Activated CD4-positive, CD25-positive, alpha-beta regulatory T cell treated with anti-CD3 and anti-CD28 coated beads, Interleukin-2, amount 50 U/mL, for 16 hours (primary cell): ENCODE data around the gene YWHAE.
A peak's percentile ranks its signal among the peaks of the same experiment; 100 is the strongest.
"Not testable (repeated sequence)": the region's sequence is repeated elsewhere in the genome, so short reads cannot be mapped to it uniquely, and the experiment has no call there.

Experiments
- DNase-seq: peaks from one replicate; pipeline ENCODE4 v3.0.0-alpha.2; 2020; ENCODE audit warnings: low read depth, low spot score

The YWHAE gene

DNA sequence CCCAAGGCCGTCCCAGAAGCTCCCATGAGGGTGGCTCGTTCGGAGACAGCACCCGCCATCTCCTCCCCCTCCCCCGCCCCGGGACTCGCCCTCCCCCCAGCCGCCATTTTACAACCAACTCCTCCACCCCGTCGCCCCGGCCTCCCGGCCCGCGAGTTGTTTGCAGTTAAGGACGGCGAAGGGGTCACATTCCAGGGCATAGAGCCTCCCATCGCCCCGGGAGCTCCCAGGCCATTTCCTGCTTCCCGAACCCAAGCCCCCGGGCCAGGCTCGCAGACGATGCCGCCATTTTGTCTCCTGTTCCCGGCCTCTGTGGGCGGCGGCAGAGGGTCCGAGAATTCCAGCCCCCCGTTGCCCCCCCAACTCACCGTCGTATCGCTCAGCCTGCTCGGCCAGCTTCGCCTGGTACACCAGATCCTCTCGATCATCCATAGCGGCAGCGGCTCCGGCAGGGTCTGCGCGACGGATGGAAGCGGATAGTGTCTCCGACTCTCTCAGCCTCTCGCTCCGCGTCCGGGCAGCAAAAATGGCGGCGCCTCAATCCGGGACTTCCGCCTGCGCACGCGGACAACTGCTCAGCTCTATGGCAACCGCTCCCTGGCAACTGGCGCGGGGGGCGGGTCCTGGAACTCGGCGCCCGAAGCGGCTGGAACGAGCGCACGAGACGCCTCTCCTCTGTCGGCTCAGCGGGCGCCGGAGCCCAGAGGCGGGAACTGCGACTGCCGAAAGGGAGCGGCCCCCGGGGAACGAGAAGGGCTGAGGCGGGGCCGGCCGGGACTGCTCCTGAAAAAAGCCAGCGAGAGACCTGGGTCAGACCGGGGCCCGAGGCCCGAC, at the start of gene YWHAE:
YWHAE (minus strand) TSS at position 544 of the 834 bp plus-strand sequence; CDS start at position 432, 112 bp downstream.
- DNase-seq = peak; percentile 93

DNA sequence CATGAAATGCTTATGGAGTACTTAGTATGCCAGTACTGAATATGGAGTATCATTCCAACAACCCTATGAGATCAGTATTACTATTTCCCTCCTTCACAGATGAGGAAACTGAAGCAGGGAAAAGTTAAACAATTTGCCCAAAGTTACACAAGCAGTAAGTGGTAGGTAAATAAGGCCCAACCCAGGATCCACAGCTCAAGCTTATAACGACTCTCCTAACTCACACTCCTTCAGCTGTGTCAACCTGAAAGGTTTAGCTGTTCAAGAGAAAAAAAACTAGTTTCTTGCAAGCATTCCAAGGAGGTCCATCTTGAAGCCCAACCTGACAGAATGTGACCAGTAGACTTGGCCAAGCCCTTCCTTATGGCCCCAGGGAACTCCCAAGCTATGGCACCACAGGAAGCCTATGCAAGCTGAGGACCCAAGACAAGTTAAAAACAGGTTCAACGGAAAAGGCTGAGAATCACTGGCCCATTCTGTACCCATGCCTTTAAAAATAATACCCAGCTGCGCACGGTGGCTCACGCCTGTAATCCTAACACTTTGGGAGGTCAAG, 49.5 kb upstream of the YWHAE start:
- no peak for DNase-seq

DNA sequence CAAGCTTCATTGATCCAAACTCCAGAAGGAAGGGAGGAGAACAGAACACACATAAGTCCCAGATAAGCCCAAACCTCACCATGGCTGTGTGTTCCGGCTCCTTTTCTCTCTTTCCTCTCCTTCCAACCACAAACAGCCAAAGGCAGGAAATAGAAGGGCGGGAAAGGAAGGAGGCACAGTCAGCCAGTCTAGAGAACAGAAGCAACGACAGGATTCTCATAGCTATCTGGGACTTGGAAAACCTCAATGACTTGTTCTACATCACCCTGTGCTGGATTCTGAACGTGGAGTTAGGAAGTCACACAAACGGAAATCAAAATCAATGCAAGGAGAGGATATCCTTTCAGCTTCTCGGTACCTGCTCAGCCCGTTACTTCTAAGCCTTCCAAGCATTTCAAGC, 47.0 kb upstream of the YWHAE start:
- no peak for DNase-seq

DNA sequence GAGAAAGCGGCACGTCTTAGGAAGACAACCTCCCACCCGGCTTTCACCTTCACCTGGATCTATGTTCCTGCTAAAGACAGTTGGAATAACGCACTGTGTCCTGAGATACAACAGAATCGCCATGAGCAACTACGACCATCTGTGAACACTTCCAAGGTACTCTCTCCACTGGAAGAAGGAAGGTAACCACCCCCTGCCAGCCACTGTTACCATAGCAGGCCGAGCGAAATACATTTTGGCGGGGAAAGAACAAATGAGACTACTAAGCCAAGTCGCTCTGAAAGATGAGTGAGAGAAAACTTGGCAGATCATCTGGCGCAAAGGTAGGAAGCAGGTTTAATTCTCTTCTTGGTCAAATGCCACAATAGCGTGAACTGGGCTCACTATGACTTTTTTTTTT, 46.2 kb upstream of the YWHAE start:
- no peak for DNase-seq

DNA sequence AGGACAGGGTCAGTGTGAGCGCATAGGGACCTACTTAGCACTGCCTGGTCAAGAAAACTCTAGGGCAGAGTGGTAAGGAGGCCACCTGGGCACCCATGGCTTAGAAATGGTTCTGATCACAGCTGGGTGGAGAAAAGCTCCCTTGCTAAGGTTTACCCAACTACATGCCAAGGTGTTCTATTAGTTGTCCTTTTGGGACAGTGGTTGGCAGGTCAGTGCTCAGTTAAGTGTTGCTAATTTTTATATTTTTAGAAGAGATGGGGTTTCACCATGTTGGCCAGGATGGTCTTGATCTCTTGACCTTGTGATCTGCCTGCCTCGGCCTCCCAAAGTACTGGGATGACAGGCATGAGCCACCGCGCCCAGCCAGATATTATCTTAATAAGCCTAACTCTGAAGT, 45.7 kb upstream of the YWHAE start:
- not testable (repeated sequence) for DNase-seq

DNA sequence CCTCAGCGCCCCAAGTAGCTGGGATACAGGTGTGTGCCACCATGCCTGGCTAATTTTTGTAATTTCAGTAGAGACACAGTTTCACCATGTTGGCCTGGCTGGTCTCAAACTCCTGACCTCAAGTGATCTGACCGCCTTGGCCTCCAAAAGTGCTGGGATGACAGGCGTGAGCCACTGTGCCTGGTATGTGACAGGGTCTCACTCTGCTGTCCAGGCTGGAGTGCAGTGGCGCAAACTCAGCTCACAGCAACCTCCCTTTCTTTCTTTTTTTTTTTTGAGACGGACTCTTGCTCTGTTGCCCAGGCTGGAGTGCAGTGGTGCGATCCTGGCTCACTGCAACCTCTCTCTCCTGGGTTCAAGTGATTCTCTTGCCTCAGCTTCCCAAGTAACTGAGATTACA, 42.7 kb upstream of the YWHAE start:
- DNase-seq = not testable (repeated sequence)

DNA sequence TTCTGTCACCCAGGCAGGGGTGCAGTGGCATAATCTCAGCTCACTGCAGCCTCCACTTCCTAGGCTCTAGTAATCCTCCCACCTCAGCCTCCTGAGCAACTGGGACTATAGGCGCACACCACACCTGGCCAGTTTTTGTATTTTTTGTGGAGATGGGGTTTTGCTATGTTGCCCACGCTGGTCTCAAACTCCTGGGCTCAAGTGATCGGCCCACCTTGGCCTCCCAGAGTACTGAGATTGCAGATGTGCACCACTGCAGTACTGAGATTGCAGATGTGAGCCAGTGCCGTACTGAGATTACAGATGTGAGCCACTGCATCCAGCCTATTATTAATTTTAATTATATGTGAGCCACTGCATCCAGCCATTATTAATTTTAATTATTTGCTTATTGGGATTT, 42.2 kb upstream of the YWHAE start:
- no peak for DNase-seq

DNA sequence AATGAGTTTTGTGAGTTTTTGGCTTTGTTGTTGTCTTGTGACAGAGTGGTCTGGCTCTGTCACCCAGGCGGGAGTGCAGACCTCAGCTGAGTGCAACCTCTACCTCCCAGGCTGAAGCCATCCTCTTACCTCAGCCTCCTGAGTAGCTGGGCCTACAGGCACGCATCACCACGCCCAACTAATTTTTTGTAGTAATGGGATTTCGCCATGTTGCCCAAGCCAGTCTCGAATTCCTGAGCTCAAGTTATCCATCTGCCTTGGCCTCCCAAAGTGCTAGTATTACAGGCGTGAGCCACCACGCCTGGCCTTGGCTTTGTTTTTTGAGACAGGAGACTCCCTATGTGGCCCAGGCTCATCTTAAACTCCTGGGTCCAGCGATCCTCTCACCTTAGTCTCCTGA, 40.9 kb upstream of the YWHAE start:
- DNase-seq = no peak

DNA sequence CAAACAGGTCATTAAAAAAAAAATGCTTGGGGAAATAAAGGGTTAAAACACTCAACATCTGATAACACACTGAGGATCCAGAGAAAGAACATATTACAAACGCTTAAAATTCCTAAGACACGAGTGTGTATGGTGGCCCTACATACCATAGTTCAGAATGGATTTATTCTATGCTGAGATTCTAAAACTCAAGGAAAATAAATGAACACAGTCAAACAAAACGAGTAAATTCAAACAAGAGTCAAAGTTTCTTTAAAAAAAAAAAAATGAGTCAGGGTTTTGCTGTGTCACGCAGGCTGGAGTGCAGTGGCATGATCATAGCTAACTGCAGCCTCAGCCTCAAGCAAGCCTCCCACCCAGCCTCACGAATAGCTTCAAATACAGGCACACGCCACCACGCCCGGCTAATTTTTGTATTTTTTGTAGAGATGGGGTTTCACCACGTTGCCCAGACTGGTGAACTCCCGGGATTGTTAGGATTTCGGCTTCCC, 38.6 kb upstream of the YWHAE start:
- no peak for DNase-seq

DNA sequence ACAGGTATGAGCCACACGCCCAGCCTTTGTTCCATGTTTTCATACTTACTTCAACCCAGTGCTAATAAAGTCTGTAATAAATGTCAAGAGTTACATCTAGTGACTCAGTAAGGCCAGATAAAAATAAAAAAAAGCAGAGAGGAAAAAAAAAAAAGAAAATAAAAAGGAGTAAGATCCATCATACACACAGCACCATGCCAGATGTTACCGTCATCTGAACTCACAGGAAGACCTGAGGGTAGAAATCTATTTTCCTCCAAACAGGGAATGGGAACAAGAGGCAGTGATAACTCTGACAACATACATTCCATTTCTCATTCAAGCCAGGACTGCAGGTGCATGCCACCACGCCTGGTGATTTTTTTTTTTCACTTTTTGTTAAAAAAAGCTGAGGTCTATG, 35.3 kb upstream of the YWHAE start:
- no peak for DNase-seq

DNA sequence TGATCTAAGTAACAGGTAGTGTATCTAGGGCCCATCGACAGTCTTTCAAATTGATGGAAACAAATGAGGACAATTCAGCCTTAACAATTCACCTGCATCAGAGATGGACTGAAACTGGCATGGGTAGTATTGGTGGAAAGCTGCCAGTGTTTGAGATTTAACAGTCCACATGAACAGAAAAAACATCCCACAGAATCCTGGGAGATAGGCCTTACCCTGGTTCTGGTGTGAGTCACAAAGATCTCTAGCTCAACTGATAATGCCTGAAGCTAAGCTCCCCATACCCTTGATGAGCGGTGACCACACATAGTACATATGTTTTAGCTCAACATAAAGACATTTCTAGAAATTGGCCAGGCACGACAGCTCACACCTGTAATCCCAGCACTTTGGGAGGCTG, 34.1 kb upstream of the YWHAE start:
- no peak for DNase-seq

DNA sequence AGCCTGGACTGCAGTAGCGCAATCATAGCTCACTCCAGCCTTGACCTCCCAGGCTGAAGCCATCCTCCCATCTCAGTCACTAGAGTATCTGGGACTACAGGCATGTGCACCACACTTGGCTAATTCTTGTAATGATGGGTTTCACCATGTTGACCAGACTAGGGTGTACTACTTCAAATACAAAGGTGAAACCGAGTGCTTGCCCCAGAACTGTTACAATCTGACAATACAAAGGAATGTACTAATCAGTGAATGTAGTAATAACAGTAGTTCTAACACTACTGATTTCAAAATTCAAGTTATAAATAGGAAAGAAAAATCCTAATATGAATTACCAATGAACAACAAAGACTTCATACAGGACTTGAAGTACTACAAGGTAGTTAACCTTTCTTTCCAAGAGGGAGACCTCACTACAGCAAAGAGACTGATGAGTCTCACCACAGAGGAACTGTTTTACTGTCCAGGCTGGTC, 31.6 kb upstream of the YWHAE start:
- no peak for DNase-seq

DNA sequence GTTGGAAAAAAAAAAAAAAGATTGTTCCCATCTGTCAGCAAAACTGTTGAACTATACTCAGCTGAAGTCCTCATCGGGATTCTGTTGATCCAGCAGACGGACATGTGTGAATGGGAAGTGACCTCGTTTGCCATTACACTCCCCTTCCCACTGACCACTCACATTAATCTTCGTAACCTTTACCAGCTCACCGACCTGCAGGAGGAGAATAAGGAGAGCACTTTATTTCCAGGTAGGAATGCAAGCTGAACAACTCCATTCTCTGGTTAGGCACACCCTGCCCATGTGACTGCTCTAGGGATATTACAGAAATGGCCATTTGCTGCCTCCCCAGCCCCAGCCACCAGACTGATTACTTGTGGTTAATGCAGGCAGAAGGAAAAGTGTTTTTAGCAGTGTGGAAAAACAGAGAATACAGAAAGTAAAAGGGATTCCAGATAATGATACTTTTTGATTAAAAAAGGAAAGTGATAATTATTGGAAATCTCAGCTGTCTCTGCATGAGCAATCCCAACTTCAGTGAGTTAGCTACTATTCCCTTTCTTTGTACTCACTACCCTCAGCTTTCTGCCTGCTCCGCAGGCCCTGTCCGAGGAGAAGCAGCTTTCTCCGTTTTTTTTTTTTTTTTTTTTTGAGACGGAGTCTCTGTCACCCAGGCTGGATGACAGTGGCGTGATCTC, 23.6 kb upstream of the YWHAE start:
- DNase-seq = no peak

DNA sequence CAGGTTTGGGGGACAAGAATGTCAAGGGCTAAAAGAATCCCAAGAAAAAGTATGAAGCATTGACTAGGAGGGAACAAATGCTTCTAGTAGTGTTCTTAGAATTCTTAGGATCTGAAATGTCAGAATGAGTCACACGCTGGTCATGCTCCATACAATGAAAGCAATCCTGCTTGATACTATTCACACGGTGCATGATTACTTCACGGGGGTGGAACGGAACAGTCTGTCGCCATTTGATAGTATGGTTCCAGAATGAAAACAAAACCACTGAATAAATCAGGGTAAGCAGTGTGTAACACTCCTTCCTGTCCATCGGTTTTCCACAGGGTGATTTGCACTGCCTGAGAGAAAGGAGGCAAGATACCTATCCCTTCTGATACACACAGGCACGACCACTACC, 22.9 kb upstream of the YWHAE start:
- DNase-seq = no peak

DNA sequence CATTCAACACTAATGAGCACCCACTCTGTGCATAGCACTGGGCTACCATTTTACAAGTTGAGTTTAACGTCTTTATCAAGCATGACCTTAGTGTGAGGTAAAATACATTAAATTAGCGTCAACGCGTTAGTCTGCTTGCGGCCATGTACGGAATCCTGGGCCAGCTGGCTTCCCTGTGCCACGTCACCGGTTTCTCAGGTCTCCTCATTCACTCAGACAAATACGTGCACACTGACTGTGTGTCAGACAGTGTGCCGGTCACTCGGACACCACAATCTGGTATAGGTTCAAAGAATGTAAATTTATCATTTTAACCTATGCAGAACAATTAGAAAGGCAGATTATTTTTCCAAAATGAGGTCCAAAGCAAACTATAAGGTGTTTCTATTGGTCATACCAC, 21.4 kb upstream of the YWHAE start:
- no peak for DNase-seq

DNA sequence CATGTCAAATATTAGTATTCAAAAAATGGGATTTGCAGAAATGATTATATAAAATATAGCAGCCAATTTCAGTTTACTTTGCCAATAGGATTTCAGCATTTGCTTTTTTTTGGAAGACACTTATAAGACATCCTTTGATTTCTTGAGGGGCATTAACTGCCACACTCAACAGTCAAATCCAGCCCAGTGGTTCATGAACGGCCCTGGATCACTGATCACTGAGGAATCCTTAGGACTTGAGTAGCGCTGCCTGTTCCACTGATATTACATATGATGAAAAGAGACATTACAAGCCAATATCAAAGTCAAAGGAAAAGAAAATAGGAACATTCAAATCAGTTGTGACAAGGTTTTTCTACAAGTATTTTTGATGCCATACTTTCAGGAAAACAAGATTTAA, 21.0 kb upstream of the YWHAE start:
- no peak for DNase-seq

DNA sequence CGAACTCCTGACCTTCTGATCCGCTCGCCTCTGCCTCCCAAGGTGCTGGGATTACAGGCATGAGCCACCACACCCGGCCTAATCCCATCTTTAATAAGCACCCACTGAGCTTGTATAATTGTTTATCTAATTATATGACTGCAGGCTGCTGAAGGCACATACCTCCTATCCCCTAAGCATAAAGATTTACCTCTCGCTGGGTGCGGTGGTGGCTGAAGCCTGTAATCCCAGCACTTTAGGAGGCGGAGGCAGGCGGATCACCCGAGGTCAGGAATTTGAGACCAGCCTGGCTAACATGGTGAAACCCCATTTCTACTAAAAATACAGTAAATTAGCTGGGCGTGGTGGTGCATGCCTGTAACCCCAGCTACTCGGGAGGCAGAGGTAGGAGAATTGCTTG, 20.1 kb upstream of the YWHAE start:
- DNase-seq = no peak

DNA sequence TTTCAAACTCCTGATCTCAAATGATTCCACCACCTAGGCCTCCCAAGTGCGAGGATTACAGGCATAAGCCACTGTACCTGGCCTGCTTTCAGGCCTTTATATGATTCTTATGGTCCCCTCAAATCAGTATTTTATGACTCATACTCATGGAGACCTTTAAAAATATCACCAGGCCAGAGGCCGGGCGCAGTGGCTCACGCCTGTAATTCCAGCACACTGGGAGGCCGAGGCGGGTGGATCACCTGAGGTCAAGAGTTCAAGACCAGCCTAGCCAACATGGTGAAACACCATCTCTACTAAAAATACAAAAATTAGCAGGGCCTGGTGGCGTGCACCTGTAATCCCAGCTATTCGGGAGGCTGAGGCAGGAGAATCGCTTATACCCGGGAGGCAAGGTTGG, 18.5 kb upstream of the YWHAE start:
- DNase-seq = not testable (repeated sequence)

DNA sequence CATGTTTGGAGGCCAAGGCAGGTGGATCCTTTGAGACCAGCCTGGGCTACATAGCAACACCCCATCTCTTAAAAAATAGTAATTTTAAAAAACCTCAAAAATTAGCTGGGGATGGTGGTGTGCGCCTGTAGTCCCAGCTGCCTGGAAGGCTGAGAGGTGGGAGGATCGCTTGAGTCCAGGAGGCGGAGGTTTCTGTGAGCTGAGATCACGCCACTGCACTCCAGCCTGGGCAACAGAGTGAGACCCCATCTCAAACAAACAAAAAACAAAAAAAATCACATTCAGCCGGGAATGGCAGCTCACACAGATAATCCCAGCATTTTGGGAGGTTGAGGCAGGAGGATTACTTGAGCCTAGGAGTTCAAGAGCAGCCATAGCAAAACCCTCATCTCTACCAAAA, 16.4 kb upstream of the YWHAE start:
- no peak for DNase-seq

DNA sequence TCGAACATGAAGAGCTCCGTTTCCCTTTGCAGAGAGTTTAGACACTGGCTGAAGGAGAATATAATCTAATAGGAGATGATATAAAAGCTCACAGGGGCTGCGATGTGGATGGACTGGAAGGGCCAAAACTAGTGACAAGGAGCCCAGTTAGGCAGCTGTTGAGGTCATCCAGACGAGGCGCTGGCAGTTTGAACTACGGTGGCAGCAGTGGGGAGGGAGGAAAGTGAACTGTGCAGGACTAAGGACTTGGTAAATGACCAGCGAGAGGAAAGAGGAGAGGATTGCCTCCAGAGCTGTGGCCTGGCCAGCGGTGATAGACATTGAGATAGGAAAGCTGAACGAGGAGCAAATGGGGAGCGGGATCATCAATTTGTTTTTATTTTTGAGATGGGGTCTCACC, 14.6 kb upstream of the YWHAE start:
- DNase-seq = no peak

DNA sequence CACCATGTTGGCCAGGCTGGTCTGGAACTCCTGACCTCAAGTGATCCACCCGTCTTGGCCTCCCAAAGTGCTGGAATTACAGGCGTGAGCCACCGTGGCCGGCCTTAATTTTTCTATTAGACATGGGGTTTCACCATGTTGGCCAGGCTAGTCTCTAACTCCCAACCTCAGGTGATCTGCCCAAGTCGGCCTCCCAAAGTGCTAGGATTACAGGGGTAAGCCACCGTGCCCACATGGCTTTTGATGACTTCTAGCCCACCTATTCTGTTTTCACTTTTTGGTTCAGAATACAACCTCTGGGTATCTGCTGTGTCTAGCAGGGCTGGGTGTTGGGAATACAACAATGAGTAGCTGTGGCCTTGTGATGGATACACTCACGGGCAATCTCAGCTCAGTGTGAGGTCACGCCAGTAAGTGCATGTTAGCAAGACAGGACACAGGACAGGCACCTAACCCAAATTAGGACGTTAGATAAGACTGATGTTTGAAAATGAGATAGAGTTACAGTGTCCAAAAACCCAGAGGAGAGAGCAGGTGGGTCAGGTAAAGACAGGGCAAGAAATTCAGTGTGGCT, 14.1 kb upstream of the YWHAE start:
- no peak for DNase-seq

DNA sequence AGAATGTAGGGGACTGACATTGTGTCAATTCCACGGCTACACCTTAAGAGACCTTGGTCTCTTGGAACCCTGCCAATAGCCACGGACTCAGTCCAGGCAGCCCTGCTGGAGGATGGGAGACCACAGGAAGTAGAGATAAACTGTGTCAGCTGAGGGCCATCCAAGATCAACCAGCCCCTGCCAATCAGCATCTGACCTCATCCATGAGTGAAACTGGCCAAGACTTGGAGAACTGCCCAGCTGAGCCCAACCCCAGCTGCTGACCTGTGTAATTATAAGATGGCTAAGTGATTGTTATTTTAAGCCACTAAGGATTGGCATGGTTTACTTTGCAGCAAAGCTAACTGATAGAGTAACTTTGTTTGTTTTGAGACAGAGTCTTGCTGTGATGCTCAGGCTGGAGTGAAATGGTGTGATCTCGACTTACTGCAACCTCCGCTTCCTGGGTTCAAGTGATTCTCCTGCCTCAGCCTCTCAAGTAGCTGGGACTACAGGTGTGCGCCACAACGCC, 13.3 kb upstream of the YWHAE start:
- DNase-seq = no peak
